Vagina (tissue), 2 donors: ENCODE results near the gene SCMH1. TPM values are rescaled to one million over a fixed set of nuclear protein-coding genes. Genes with fewer than 3 reads are reported as not detected.
"Not testable (repeated sequence)": the region's sequence is repeated elsewhere in the genome, so short reads cannot be mapped to it uniquely, and the experiment has no call there.

ENCODE experiments used
- DNase-seq, 2 donors: peaks; one replicate each; pipeline ENCODE4 v3.0.0-alpha.2; 2017; ENCODE audit errors: extremely low spot score in 2 of 2
- H3K27ac ChIP-seq: fragments of 200-600 bp; sonication (generic); one replicate; pipeline ENCODE4 v1.5.1; 2019
- H3K27me3 ChIP-seq: fragments of 200-600 bp; sonication (generic); one replicate; pipeline ENCODE4 v1.5.1; 2019
- H3K36me3 ChIP-seq, 2 donors: fragments of 200-600 bp; sonication (generic); one replicate each; pipeline ENCODE4 v1.5.1; 2017 to 2019
- H3K4me1 ChIP-seq: fragments of 200-600 bp; sonication (generic); one replicate; pipeline ENCODE4 v1.5.1; 2019
- H3K4me3 ChIP-seq, 2 donors: fragments of 200-600 bp; sonication (generic); 1 replicate in 1 of 2; 2 replicates in 1 of 2; pipeline ENCODE4 v1.5.1; 2016 to 2019
- H3K9me3 ChIP-seq: fragments of 200-600 bp; sonication (generic); one replicate; pipeline ENCODE4 v1.5.1; 2019
- POLR2A ChIP-seq, 2 donors: fragments of 450-650 bp; IDR thresholded peaks; one replicate each; pipeline ENCODE4 v1.6.1; 2017; ENCODE audit warnings: antibody characterized with exemption in 2 of 2, mild to moderate bottlenecking in 2 of 2, moderate library complexity in 2 of 2
- POLR2AphosphoS5 ChIP-seq, 2 donors: sonication (generic); formaldehyde crosslinking; IDR thresholded peaks; one replicate each; pipeline ENCODE4 v1.9.0; 2017; ENCODE audit warnings: antibody characterized with exemption in 2 of 2, mild to moderate bottlenecking in 2 of 2, low read depth in 1 of 2; ENCODE audit not compliant: insufficient read depth in 1 of 2
- intact Hi-C: fragments of 100-400 bp; cut with DNase I; formaldehyde crosslinking; loops from one replicate; pipeline ENCODE4 v1.15.1; 2023
- total RNA-seq: library from RNA; depleted of rRNA; stranded (reverse); fragments of >200 nt; gene quantifications from one replicate; pipeline ENCODE4 v1.2.3, GENCODE V29; 2016
- TF ChIP-seq, protein P1 (sequence below), 3 experiments: fragments of 450-650 bp in 2 of 3; fragments of 200-600 bp in 1 of 3; sonication (generic) in 1 of 3; IDR thresholded peaks; one replicate each; pipeline ENCODE4 v1.5.1; 2017 to 2019; ENCODE audit warnings: antibody characterized with exemption in 3 of 3, mild to moderate bottlenecking in 2 of 3, moderate library complexity in 2 of 3

The SCMH1 gene
- total RNA-seq, 1 donor from 2014 or later, result 35.1 TPM

DNA sequence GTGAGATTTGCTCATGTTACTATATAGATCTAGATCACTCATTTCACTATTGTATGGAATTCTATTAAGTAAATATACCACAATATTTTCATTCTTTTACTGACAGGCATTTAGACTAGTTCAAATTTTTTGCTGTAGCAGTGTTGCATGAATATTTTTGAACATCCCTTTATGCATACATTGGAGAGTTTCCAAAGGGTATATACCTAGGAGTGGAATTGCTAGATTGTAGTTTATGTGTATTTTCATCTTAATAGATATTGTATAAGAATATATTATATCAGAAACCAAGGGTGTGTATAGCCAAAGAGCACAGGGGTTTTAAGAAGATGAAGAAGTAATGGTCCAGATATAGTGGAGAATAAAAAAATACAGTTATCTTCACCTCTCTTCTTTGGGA is 6.2 kb downstream of the SCMH1 start:
- Histone ChIP-seq H3K27me3 (no peaks in the 10 kb centered on the region), H3K9me3 (no peaks in the 10 kb centered on the region), H3K36me3 (no peaks in the 10 kb centered on the region), H3K27ac (no peak overlapping the region), H3K4me1 (peaks cover 19% of the 10 kb centered on the region), H3K4me3 (no peak overlapping the region)
- intact Hi-C loops, result no loop called here
- TF ChIP-seq, protein P1, sequence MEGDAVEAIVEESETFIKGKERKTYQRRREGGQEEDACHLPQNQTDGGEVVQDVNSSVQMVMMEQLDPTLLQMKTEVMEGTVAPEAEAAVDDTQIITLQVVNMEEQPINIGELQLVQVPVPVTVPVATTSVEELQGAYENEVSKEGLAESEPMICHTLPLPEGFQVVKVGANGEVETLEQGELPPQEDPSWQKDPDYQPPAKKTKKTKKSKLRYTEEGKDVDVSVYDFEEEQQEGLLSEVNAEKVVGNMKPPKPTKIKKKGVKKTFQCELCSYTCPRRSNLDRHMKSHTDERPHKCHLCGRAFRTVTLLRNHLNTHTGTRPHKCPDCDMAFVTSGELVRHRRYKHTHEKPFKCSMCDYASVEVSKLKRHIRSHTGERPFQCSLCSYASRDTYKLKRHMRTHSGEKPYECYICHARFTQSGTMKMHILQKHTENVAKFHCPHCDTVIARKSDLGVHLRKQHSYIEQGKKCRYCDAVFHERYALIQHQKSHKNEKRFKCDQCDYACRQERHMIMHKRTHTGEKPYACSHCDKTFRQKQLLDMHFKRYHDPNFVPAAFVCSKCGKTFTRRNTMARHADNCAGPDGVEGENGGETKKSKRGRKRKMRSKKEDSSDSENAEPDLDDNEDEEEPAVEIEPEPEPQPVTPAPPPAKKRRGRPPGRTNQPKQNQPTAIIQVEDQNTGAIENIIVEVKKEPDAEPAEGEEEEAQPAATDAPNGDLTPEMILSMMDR (IDR thresholded peaks at IDR 0.05), result no peak
- TF ChIP-seq POLR2AphosphoS5 (IDR thresholded peaks at IDR 0.05; ENCODE audit: insufficient read depth in 1 of 2, low read depth in 1 of 2), result no peak
- DNase-seq, result no peak

DNA sequence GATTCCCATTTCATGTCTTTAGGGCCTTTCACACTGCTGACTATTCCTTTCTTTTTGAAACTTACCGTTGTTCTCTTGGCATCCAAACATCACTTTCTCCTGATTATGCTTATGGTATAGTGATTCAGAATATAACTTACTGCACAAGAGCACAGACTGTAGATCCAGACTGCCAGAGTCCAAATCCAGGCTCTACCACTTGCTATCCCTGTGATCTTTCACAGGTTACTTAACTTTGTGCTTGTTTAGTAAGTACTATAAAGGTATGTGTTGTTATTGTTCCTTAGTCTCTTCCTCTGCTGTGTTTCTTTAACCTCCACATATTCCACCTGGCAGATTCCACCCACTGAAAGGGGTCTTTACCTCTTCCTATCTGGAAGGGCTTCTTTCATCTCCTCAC is 8.4 kb downstream of the SCMH1 start:
- Histone ChIP-seq H3K27me3 (no peaks in the 10 kb centered on the region), H3K36me3 (no peaks in the 10 kb centered on the region), H3K4me1 (no peaks in the 10 kb centered on the region), H3K9me3 (no peaks in the 10 kb centered on the region), H3K4me3 (no peak overlapping the region), H3K27ac (no peak overlapping the region)
- no peak for TF ChIP-seq POLR2A (IDR thresholded peaks at IDR 0.05)
- no peak for TF ChIP-seq POLR2AphosphoS5 (IDR thresholded peaks at IDR 0.05; ENCODE audit: insufficient read depth in 1 of 2, low read depth in 1 of 2)
- TF ChIP-seq, protein P1 (IDR thresholded peaks at IDR 0.05), result no peak
- no peak for DNase-seq
- intact Hi-C loops, result no loop called here

DNA sequence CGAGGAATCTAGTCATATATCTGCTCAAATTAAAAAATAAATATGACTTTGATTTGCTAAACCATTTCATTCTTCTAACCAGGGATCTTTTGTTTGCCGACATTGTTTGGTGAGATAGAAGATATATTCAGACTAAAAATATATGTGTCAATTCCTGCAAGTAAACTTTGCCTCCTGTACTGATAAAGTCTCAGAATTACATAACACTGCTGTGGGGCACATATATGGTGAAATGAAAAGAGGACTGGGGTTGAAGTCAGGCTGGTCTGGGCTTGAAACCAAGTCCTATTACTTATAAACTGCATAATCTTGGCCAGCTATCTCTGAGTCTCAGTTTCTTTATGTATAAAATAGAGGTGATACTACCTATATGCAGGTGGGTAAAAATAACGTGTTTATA is 9.8 kb downstream of the SCMH1 start:
- Histone ChIP-seq H3K36me3 (no peaks in the 10 kb centered on the region), H3K4me3 (no peak overlapping the region), H3K4me1 (no peaks in the 10 kb centered on the region), H3K27me3 (no peaks in the 10 kb centered on the region), H3K27ac (no peak overlapping the region), H3K9me3 (no peaks in the 10 kb centered on the region)
- TF ChIP-seq POLR2A (IDR thresholded peaks at IDR 0.05) (no peak), POLR2AphosphoS5 (IDR thresholded peaks at IDR 0.05; ENCODE audit: insufficient read depth in 1 of 2, low read depth in 1 of 2) (no peak)
- intact Hi-C loops, result no loop called here
- no peak for DNase-seq

DNA sequence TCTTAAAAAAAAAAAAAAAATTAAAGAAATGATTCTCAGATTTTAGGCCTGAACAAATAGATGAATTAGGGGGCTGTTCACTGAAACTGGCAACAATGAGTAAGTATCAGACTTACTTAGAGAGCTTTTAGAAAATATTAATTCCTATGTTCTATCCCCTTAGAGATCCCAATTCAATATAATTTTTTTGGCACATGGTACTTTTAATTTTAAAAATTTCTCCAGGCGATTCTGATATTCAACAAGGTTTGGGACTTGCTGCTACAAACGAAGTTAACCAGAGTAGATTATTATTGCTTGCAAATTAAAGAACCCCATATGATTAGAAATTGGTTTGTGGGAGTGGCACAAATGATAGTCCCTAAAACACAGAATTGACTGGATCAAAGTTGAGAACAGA is 11.4 kb downstream of the SCMH1 start:
- Histone ChIP-seq H3K9me3 (no peaks in the 10 kb centered on the region), H3K4me1 (no peaks in the 10 kb centered on the region), H3K36me3 (no peaks in the 10 kb centered on the region), H3K27me3 (no peaks in the 10 kb centered on the region), H3K27ac (no peak overlapping the region), H3K4me3 (no peak overlapping the region)
- intact Hi-C loops, result no loop called here
- DNase-seq, result no peak
- TF ChIP-seq POLR2AphosphoS5 (IDR thresholded peaks at IDR 0.05; ENCODE audit: insufficient read depth in 1 of 2, low read depth in 1 of 2) (no peak), POLR2A (IDR thresholded peaks at IDR 0.05) (no peak)
- TF ChIP-seq, protein P1 (IDR thresholded peaks at IDR 0.05), result no peak

DNA sequence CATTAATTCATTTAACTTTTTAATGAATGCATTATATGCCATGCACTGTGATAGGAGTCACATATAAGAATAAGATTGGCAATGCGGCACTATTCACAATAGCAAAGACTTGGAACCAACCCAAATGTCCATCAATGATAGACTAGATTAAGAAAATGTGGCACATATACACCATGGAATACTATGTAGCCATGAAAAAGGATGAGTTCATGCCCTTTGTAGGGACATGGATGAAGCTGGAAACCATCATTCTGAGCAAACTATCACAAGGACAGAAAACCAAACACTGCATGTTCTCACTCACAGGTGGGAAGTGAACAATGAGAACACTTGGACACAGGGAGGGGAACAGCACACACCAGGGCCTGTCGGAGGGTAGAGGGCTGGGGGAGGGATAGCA is 12.9 kb downstream of the SCMH1 start:
- H3K36me3 ChIP-seq, H3K27me3 ChIP-seq, intact Hi-C loops, H3K9me3 ChIP-seq, H3K4me1 ChIP-seq, DNase-seq, H3K27ac ChIP-seq, H3K4me3 ChIP-seq: not testable (repeated sequence)

DNA sequence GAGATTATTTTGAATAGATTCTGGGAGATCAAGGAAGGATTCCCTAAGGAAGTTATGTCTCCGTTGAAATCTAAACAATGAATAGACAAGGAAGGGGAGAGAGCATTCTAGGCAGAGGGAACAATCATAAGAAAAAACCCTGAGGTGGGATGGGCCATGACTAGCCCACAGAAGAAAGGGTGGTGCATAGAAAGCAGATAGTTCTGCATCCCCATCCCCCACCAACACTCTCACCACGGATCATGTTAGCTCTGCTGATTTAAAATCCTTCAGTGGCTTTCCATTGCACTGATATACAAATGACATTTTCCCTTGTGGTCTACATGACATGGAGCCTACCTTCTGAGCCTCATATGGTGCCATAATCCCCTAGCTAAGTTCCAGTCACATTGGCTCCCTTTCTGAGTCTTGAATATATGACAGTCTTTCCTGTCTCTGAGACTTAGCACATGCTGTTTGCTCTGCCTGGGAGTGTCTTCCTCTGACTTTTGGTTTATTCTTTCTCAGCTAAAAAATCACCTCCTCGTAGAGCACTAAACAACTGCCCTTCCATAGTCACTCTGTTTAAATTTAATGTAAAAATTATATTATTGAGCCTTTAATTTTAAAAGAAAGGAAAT is 15.2 kb downstream of the SCMH1 start:
- Histone ChIP-seq H3K4me3 (no peak overlapping the region), H3K4me1 (peaks cover 11% of the 10 kb centered on the region), H3K36me3 (no peaks in the 10 kb centered on the region), H3K27ac (no peak overlapping the region), H3K27me3 (no peaks in the 10 kb centered on the region), H3K9me3 (no peaks in the 10 kb centered on the region)
- no peak for DNase-seq
- TF ChIP-seq, protein P1 (IDR thresholded peaks at IDR 0.05), result no peak
- TF ChIP-seq POLR2A (IDR thresholded peaks at IDR 0.05) (no peak), POLR2AphosphoS5 (IDR thresholded peaks at IDR 0.05; ENCODE audit: insufficient read depth in 1 of 2, low read depth in 1 of 2) (no peak)
- intact Hi-C loops, result no loop called here
